Neural cell (in vitro differentiated cells): ENCODE data around the gene GZF1. TPM values are rescaled to one million over a fixed set of nuclear protein-coding genes. Genes with fewer than 3 reads are reported as not detected.

Experiments used
- H2AFZ ChIP-seq: fragments of 200-600, 300-800 bp; sonication (generic), shearing (Covaris generic); 2 replicates; pipeline ENCODE4 v1.6.0; 2014; ENCODE audit warnings: low read depth, mild to moderate bottlenecking, antibody characterized with exemption, low read length, moderate library complexity
- H3F3A ChIP-seq: fragments of 200-600 bp; shearing (Covaris generic); 2 replicates; pipeline ENCODE4 v1.6.1; 2016; ENCODE audit warnings: mild to moderate bottlenecking, moderate library complexity, mixed read lengths, antibody characterized with exemption, low read length; ENCODE audit not compliant: insufficient read depth, poor library complexity, severe bottlenecking
- H3K27ac ChIP-seq: fragments of 200-600, 300-800 bp; sonication (generic), shearing (Covaris generic); 2 replicates; pipeline ENCODE4 v1.5.1; 2014; ENCODE audit warnings: mild to moderate bottlenecking, low read length, moderate library complexity
- H3K27me3 ChIP-seq: fragments of 300-800, 200-600 bp; sonication (generic), shearing (Covaris generic); 2 replicates; pipeline ENCODE4 v1.6.0; 2014; ENCODE audit warnings: mild to moderate bottlenecking, low read depth, low read length, moderate library complexity; ENCODE audit not compliant: insufficient read depth
- H3K36me3 ChIP-seq: fragments of 300-800, 200-600 bp; sonication (generic), shearing (Covaris generic); 2 replicates; pipeline ENCODE4 v1.5.1; 2014; ENCODE audit warnings: mild to moderate bottlenecking, antibody characterized with exemption, low read length, moderate library complexity; ENCODE audit not compliant: insufficient read depth
- H3K4me2 ChIP-seq: fragments of 300-800, 200-600 bp; sonication (generic), shearing (Covaris generic); 2 replicates; pipeline ENCODE4 v1.6.0; 2014; ENCODE audit warnings: mild to moderate bottlenecking, low read length
- H3K4me3 ChIP-seq: fragments of 300-800, 200-600 bp; sonication (generic), shearing (Covaris generic); 2 replicates; pipeline ENCODE4 v1.5.1; 2014; ENCODE audit warnings: mild to moderate bottlenecking, low read length, moderate library complexity
- H3K79me2 ChIP-seq: fragments of 200-600 bp; shearing (Covaris generic); replicated peaks from 2 replicates; pipeline ENCODE4 v1.6.0; 2014; ENCODE audit warnings: mild to moderate bottlenecking, low read length, moderate library complexity; ENCODE audit not compliant: insufficient read depth
- H3K9ac ChIP-seq: fragments of 300-800, 200-600 bp; sonication (generic), shearing (Covaris generic); 2 replicates; pipeline ENCODE4 v1.6.1; 2016; ENCODE audit warnings: mild to moderate bottlenecking, low read length, mixed read lengths
- H3K9me2 ChIP-seq: fragments of 200-600 bp; shearing (Covaris generic); 2 replicates; pipeline ENCODE4 v1.6.1; 2016; ENCODE audit warnings: mild to moderate bottlenecking, low read length, mixed read lengths; ENCODE audit not compliant: insufficient read depth
- H3K9me3 ChIP-seq: fragments of 200-600, 300-800 bp; sonication (generic), shearing (Covaris generic); 2 replicates; pipeline ENCODE4 v1.6.1; 2016; ENCODE audit warnings: mild to moderate bottlenecking, mixed run types, low read length, moderate library complexity, mixed read lengths
- H4K20me1 ChIP-seq: fragments of 200-600 bp; shearing (Covaris generic); 2 replicates; pipeline ENCODE4 v1.6.1; 2016; ENCODE audit warnings: mild to moderate bottlenecking, mixed run types; ENCODE audit not compliant: insufficient read depth
- EP300 ChIP-seq: fragments of 450-650 bp; conservative IDR thresholded peaks from 2 replicates; pipeline ENCODE4 v1.6.1; 2014; ENCODE audit warnings: antibody characterized with exemption, mild to moderate bottlenecking, moderate library complexity; ENCODE audit not compliant: poor library complexity, severe bottlenecking
- EZH2 ChIP-seq: fragments of 200-600, 300-800 bp; shearing (Covaris generic), sonication (generic); IDR thresholded peaks from 2 replicates; pipeline ENCODE4 v1.6.1; 2014; ENCODE audit warnings: antibody characterized with exemption, low read length, borderline replicate concordance, mild to moderate bottlenecking; ENCODE audit not compliant: insufficient read depth, poor library complexity, severe bottlenecking
- MXI1 ChIP-seq: fragments of 450-650 bp; conservative IDR thresholded peaks from 2 replicates; pipeline ENCODE4 v1.6.1; 2014; ENCODE audit warnings: antibody characterized with exemption, mild to moderate bottlenecking; ENCODE audit not compliant: poor library complexity, severe bottlenecking
- POLR2AphosphoS5 ChIP-seq: IDR thresholded peaks from 2 replicates; pipeline ENCODE4 v1.6.1; 2012
- RAD21 ChIP-seq: fragments of 450-650 bp; conservative IDR thresholded peaks from 2 replicates; pipeline ENCODE4 v1.6.1; 2014; ENCODE audit warnings: antibody characterized with exemption, mild to moderate bottlenecking, moderate library complexity
- TAF1 ChIP-seq: IDR thresholded peaks from 2 replicates; pipeline ENCODE4 v1.6.1; 2012; ENCODE audit warnings: low read depth
- polyA plus RNA-seq: library from polyadenylated mRNA; depleted of rRNA; stranded (reverse); fragments of >200 nt; gene quantifications from 2 replicates; pipeline ENCODE4 v1.2.3, GENCODE V29; 2014
- TF ChIP-seq, protein P1 (sequence below): IDR thresholded peaks from 2 replicates; pipeline ENCODE4 v1.6.1; 2012; ENCODE audit warnings: borderline replicate concordance

GZF1 gene
- polyA plus RNA-seq, 1 donor from 2014 or later = 13.8 TPM

DNA sequence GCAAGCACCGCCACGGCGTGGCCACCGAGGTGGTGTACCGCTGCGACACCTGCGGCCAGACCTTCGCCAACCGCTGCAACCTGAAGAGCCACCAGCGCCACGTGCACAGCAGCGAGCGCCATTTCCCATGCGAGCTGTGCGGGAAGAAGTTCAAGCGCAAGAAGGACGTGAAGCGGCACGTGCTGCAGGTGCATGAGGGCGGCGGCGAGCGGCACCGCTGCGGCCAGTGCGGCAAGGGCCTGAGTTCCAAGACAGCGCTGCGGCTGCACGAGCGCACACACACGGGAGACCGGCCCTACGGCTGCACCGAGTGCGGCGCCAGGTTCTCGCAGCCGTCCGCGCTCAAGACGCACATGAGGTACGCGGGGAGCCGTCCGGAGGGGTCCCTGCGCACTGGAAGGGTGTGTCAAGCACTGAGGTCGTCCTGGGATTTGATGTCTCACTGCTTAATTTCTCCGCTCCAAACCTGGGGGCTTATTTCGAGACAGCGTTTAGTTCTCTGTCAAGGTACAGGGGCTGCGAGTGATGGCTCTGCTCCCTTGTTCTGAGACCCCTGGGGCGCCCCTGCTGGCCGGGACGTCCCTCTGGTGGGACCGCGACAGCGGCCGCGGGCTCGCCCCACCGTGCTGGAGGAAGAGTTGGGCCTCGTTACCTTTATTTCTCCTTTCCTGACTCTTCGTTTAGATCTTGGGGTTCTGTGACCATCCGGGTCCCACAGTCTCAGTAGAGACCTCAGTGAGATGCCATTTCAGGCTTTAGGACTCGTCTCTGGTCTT is 3.6 kb downstream of the GZF1 start (continued):
- TF ChIP-seq MXI1 (no peak), EP300 (no peak)

DNA sequence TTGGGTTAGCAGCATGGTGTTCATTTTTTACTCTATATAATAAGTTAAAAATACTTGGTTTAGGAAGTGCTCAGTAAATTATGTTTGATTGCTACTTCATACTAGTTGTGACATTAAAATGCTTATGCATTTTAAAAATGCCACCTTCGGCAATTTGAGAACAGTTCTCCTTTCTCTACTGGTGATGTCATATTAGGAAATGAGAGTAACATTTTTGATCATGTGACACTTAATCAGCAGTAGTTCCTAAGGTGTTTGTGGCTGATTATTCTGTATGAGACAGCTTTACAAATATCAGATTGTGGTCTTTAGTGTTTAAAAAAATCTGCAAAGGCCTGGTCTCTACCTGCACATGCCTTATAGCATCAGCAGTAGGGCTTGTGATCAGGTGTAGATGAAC is 4.4 kb downstream of the GZF1 start:
- H3K4me3 ChIP-seq = peak overlapping the region; percentile 48
- TF ChIP-seq MXI1 = no peak

DNA sequence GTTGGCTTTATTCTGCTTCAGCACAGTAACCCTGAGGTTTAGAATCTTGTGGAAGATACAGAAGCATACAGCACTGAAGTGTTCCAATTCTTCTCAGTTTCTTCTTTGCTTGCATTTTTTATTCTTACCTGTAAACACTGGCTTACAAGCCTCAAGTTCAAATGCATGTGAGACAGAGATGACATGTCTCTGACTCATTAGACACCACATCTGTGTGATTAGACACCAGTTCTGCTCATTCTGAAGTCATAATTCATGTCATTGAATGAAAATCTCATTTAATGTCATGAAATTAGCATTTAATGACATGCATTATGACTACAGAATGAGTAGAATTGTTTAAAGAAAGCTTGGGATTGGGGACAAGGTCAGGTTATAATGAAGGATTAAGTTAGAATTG is 5.8 kb downstream of the GZF1 start:
- no peak overlapping the region for H2AFZ ChIP-seq
- peak overlapping the region; percentile 48 for H3K4me3 ChIP-seq
- no peaks in the 10 kb centered on the region for H3K27me3 ChIP-seq
- H3K4me2 ChIP-seq = no peak overlapping the region
- TF ChIP-seq TAF1 = no peak
- no peak for TF ChIP-seq RAD21
- TF ChIP-seq, protein P1, sequence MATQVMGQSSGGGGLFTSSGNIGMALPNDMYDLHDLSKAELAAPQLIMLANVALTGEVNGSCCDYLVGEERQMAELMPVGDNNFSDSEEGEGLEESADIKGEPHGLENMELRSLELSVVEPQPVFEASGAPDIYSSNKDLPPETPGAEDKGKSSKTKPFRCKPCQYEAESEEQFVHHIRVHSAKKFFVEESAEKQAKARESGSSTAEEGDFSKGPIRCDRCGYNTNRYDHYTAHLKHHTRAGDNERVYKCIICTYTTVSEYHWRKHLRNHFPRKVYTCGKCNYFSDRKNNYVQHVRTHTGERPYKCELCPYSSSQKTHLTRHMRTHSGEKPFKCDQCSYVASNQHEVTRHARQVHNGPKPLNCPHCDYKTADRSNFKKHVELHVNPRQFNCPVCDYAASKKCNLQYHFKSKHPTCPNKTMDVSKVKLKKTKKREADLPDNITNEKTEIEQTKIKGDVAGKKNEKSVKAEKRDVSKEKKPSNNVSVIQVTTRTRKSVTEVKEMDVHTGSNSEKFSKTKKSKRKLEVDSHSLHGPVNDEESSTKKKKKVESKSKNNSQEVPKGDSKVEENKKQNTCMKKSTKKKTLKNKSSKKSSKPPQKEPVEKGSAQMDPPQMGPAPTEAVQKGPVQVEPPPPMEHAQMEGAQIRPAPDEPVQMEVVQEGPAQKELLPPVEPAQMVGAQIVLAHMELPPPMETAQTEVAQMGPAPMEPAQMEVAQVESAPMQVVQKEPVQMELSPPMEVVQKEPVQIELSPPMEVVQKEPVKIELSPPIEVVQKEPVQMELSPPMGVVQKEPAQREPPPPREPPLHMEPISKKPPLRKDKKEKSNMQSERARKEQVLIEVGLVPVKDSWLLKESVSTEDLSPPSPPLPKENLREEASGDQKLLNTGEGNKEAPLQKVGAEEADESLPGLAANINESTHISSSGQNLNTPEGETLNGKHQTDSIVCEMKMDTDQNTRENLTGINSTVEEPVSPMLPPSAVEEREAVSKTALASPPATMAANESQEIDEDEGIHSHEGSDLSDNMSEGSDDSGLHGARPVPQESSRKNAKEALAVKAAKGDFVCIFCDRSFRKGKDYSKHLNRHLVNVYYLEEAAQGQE = no peak
- TF ChIP-seq EZH2 = no peak
- TF ChIP-seq POLR2AphosphoS5 = no peak
- TF ChIP-seq EP300 = no peak
- H3K36me3 ChIP-seq = peaks cover 29% of the 10 kb centered on the region
- no peak overlapping the region for H3K9ac ChIP-seq
- peaks cover 49% of the 10 kb centered on the region for H3K79me2 ChIP-seq
- no peak overlapping the region for H3K27ac ChIP-seq
- no peaks in the 10 kb centered on the region for H3K9me2 ChIP-seq
- H4K20me1 ChIP-seq = no peaks in the 10 kb centered on the region
- H3F3A ChIP-seq = no peaks in the 10 kb centered on the region
- no peaks in the 10 kb centered on the region for H3K9me3 ChIP-seq

More for the DNA sequence above, 4.4 kb downstream of the GZF1 start:
- H3K9ac ChIP-seq = no peak overlapping the region
- H3K27me3 ChIP-seq = no peaks in the 10 kb centered on the region
- H2AFZ ChIP-seq = no peak overlapping the region
- no peaks in the 10 kb centered on the region for H3K9me3 ChIP-seq
- H3K79me2 ChIP-seq = peaks cover 53% of the 10 kb centered on the region
- H3K36me3 ChIP-seq = peaks cover 25% of the 10 kb centered on the region
- H3K27ac ChIP-seq = no peak overlapping the region
- H4K20me1 ChIP-seq = no peaks in the 10 kb centered on the region
- H3F3A ChIP-seq = no peaks in the 10 kb centered on the region
- H3K4me2 ChIP-seq = peak overlapping the region; percentile 34
- no peaks in the 10 kb centered on the region for H3K9me2 ChIP-seq
